Testis (tissue), 3 donors: Measurements from ENCODE around the gene ANKRD44. TPM values are rescaled to one million over a fixed set of nuclear protein-coding genes. Genes with fewer than 3 reads are reported as not detected.

Experiments
- DNase-seq: peaks from one replicate; pipeline ENCODE4 v3.0.0-alpha.2; 2019
- H3K27ac ChIP-seq, 2 donors: fragments of 200-600 bp; sonication (generic); one replicate each; pipeline ENCODE4 v1.5.1; 2019
- H3K27me3 ChIP-seq: fragments of 200-600 bp; sonication (generic); one replicate; pipeline ENCODE4 v1.5.1; 2019
- H3K36me3 ChIP-seq: fragments of 200-600 bp; sonication (generic); one replicate; pipeline ENCODE4 v1.5.1; 2017; ENCODE audit warnings: low read depth; ENCODE audit errors: missing control alignments
- H3K4me1 ChIP-seq: fragments of 200-600 bp; sonication (generic); one replicate; pipeline ENCODE4 v1.5.1; 2019
- H3K4me3 ChIP-seq, 2 donors: fragments of 200-600 bp; sonication (generic); one replicate each; pipeline ENCODE4 v1.5.1; 2017 to 2019
- H3K9me3 ChIP-seq: fragments of 200-600 bp; sonication (generic); one replicate; pipeline ENCODE4 v1.5.1; 2017
- CTCF ChIP-seq, 3 experiments: fragments of 450-650 bp in 2 of 3; fragments of 200-600 bp in 1 of 3; sonication (generic) in 1 of 3; IDR thresholded peaks; one replicate each; pipeline ENCODE4 v1.5.1; 2016 to 2019; ENCODE audit warnings: antibody characterized with exemption in 3 of 3, mild to moderate bottlenecking in 2 of 3, moderate library complexity in 1 of 3
- POLR2A ChIP-seq: fragments of 450-650 bp; IDR thresholded peaks from one replicate; pipeline ENCODE4 v1.6.1; 2017; ENCODE audit warnings: antibody characterized with exemption, mild to moderate bottlenecking, moderate library complexity
- WGBS, 2 donors: methylation state at CpG; one replicate each; pipeline ENCODE4 v1.1.5; 2018; 5-methylcytosine and 5-hydroxymethylcytosine counted together
- intact Hi-C: fragments of 100-400 bp; cut with DNase I; formaldehyde crosslinking; loops from one replicate; pipeline ENCODE4 v1.15.1; 2023; ENCODE audit warnings: low total_unique reads
- polyA plus RNA-seq: library from polyadenylated mRNA; stranded (reverse); fragments of 350-450 nt; fragmentation: Illumina TruSeq; extraction: RNeasy Lipid Tissue Mini Kit (QIAGEN cat#74804); gene quantifications from one replicate; pipeline ENCODE4 v1.2.3, GENCODE V29; 2014; ENCODE audit warnings: low read depth, low replicate concordance; ENCODE audit not compliant: insufficient read depth
- total RNA-seq, 2 donors: library from RNA; depleted of rRNA; stranded (reverse); fragments of >200 nt; gene quantifications; one replicate each; pipeline ENCODE4 v1.2.3, GENCODE V29; 2016

ANKRD44 gene
- total and polyA plus RNA-seq, 3 donors from 2014 or later = 11.2 to 14.5 (median 11.5) TPM

GRCh38 chr2:197167608-197168314 lies 142.8 kb downstream of the ANKRD44 start:
- no peak for TF ChIP-seq CTCF (IDR thresholded peaks at IDR 0.05)
- no peak for TF ChIP-seq POLR2A
- intact Hi-C loops = no loop called here
- Histone ChIP-seq H3K27me3 (no peaks in the 10 kb centered on the region), H3K4me3 (no peak overlapping the region), H3K4me1 (no peaks in the 10 kb centered on the region), H3K36me3 (no peaks in the 10 kb centered on the region), H3K9me3 (no peaks in the 10 kb centered on the region), H3K27ac (no peak overlapping the region)
- WGBS, 2 donors = 91 to 93% methylated on average over 3 of the region's 3 CpGs
- DNase-seq = no peak

GRCh38 chr2:197165020-197165419 lies 145.6 kb downstream of the ANKRD44 start:
- H3K27me3 ChIP-seq = no peaks in the 10 kb centered on the region
- no peak for DNase-seq
- H3K36me3 ChIP-seq = no peaks in the 10 kb centered on the region
- 51 to 71% methylated on average over 7 of the region's 7 CpGs for WGBS, 2 donors
- H3K27ac ChIP-seq = no peak overlapping the region
- intact Hi-C loops = no loop called here
- H3K4me3 ChIP-seq = no peak overlapping the region
- no peaks in the 10 kb centered on the region for H3K4me1 ChIP-seq
- TF ChIP-seq CTCF (IDR thresholded peaks at IDR 0.05) (no peak), POLR2A (no peak)
- no peaks in the 10 kb centered on the region for H3K9me3 ChIP-seq

- Histone ChIP-seq H3K4me3 (peak overlapping the region; percentile 41 to 48), H3K27me3 (no peaks in the 10 kb centered on the region), H3K27ac (peak overlapping the region in 1 of 2 donors; percentile 53), H3K36me3 (no peaks in the 10 kb centered on the region), H3K9me3 (no peaks in the 10 kb centered on the region), H3K4me1 (no peaks in the 10 kb centered on the region)
- TF ChIP-seq CTCF (IDR thresholded peaks at IDR 0.05) (no peak), POLR2A (no peak)
- DNase-seq = peak; percentile 49
- WGBS, 2 donors = 23 to 27% methylated on average over 16 to 39 of the region's 39 CpGs
- intact Hi-C loops = no loop called here
Measured at GRCh38 chr2:197164141-197164754, 146.3 kb downstream of the ANKRD44 start.

- intact Hi-C loops = no loop called here
- peak; percentile 20 for DNase-seq
- Histone ChIP-seq H3K36me3 (no peaks in the 10 kb centered on the region), H3K4me1 (no peaks in the 10 kb centered on the region), H3K27ac (peak overlapping the region in 1 of 2 donors; percentile 53), H3K27me3 (no peaks in the 10 kb centered on the region), H3K4me3 (peak overlapping the region; percentile 41 to 48), H3K9me3 (no peaks in the 10 kb centered on the region)
- 57 to 65% methylated on average over 17 of the region's 17 CpGs for WGBS, 2 donors
- TF ChIP-seq POLR2A = no peak
- no peak for TF ChIP-seq CTCF (IDR thresholded peaks at IDR 0.05)
Measured at GRCh38 chr2:197163712-197164140, 146.9 kb downstream of the ANKRD44 start.
